Inflammatory macrophage (primary cell): ENCODE data around the gene ARHGAP10.
A peak's percentile ranks its signal among the peaks of the same experiment; 100 is the strongest.
"Not testable (repeated sequence)": the region's sequence is repeated elsewhere in the genome, so short reads cannot be mapped to it uniquely, and the experiment has no call there.

Source experiments
- DNase-seq, 2 donors: peaks; one replicate each; pipeline ENCODE4 v3.0.0-alpha.2; 2020 to 2022

Gene ARHGAP10

DNA sequence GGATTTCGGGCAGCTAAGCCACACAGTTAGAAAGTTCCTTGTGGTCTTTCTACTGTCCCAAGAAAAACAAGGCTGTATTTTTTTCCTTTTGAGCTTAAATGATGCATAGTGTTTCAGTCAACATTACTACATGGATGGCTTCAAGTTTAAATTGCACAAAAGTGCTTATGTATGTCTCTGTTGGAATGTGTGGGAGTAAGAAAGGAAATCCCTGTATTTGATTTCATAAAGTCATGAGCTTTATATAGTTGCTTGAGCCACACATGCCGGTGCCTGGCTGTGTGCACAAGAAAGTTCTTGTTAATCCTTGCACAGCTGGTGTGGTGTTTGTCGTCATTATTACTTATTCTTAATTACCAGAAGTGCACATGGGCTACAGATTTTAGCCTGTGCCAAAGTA lies 262.2 kb downstream of the ARHGAP10 start:
- peak; percentile 76 to 80 for DNase-seq

DNA sequence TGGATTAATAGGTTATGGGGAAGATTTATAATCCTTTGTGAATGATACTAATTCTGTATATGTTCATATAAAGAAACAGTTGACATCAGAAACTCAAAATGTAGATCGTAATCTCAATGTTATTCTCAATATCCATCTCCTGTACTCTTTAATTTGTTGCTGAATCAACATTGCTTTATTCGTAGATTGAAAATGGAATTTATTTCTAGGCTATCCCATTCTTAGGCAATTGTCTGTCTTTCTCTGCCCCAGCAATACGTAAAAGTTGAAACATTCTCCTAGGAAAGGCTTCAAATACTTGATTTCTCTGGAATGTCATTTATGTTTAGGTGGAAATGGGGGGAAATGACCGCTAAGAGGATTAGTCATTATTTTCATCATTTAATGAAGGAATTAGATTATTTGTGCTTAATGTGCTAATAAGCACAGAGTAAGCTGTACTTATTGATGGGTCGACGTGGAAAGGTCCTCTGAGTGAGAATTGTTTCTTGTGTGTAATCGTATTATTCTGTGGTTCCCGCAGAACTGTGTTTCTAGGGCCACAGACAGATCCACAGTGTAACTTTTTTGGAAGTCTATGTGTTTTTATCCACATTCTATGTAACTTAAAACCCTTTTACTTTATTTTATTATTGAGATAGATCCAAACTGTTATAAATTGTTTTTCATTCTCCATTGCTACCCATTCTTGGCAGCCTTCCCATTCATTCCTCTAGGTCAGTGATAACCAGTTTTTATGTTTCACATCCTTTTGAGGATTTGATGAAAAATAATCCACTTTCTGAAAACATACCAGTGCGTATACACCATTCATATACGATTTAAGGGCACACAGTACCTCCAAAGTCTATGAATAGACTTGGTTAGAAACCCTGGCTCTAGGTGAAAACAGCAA lies 262.9 kb downstream of the ARHGAP10 start:
- no peak for DNase-seq

GRCh38 chr4:147996859-147997258 lies 265.0 kb downstream of the ARHGAP10 start:
- no peak for DNase-seq

DNA sequence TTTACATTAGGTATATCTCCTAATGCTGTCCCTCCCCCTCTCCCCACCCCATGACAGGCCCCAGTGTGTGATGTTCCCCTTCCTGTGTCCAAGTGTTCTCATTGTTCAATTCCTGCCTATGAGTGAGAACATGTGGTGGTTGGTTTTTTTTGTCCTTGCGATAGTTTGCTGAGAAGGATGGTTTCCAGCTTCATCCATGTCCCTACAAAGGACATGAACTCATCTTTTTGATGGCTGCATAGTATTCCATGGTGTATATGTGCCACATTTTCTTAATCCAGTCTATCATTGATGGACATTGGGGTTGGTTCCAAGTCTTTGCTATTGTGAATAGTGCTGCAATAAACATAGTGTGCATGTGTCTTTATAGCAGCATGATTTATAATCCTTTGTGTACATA lies 268.1 kb downstream of the ARHGAP10 start:
- DNase-seq: not testable (repeated sequence)

GRCh38 chr4:148004228-148004857 lies 272.5 kb downstream of the ARHGAP10 start:
- peak; percentile 35 to 41 for DNase-seq

GRCh38 chr4:148006001-148006400 lies 274.1 kb downstream of the ARHGAP10 start:
- DNase-seq: no peak

DNA sequence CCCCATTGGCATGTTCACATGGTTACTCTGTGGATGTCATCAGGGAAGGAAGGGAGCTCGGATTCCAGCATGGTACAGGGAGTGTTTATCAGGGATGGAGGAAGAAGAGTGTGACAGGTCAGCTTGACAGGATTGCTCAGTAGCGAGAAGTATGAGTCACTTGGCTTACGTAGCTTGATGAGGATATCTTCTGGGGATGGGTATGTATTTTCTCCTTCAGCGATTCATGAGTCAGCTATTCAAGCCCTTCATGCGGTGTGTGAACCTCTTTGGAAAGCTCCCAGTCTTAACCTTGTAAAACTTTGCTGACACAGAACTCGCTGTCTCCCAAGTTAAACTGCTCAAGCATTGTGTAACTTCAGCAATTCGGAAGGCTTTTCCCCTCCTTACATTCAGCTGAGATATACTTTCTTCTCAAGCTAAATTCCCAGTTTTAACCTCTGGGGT lies 275.4 kb downstream of the ARHGAP10 start:
- peak; percentile 58 to 71 for DNase-seq

- DNase-seq: peak; percentile 90 to 91
These were observed 275.9 kb downstream of the ARHGAP10 start for GRCh38 chr4:148007792-148008191.

DNA sequence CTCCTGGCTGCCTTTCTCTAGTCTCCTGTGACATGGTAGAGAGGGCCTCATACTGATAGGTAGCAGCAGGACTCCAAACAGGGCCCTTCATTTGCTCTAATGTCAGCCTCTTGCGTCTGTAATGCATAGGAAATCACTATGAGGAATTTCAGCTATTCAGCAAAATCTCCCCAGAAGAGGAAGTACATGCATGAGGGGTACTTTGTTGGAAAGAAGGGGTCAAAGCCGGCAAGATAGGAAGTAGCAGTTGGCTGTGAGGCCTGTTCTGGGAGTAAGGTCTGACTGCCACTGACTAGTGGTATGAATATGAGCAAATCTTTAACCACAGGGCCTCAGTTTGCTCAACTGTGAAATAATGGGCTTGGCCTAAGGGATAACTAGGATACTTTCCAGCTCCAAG lies 283.2 kb downstream of the ARHGAP10 start:
- DNase-seq: peak; percentile 51 to 67

- DNase-seq: no peak
These were observed 283.6 kb downstream of the ARHGAP10 start for GRCh38 chr4:148015468-148015867.

DNA sequence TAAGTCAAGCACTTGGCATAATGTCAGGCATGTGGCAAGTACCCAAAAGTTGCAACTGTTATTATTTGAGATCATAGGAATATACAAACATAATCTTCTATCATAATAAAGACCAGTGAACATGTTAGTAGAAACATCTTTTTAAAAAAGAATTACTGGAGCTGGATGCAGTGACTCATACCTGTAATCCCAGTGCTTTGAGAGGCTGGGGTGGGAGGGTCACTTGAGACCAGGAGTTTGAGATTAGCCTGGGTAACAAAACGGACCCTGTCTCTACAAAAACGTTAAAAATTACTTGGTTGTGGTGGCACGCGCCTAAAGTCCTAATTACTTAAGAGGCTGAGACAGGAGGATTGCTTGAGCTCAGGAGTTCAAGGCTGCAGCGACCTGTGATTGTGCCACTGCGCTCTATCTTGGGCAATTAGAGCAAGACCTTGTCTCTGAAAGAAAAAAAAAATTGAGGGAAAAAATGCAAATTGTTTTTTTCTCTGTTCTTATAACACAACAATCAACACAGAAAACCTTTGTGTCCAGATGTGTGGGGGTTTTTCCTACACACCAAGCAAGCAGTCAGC lies 284.3 kb downstream of the ARHGAP10 start:
- no peak for DNase-seq

- DNase-seq: no peak
These were observed 285.9 kb downstream of the ARHGAP10 start for GRCh38 chr4:148017801-148018200.

- DNase-seq: no peak
These were observed 289.8 kb downstream of the ARHGAP10 start for GRCh38 chr4:148021686-148022085.

- DNase-seq: no peak
These were observed 291.1 kb downstream of the ARHGAP10 start for GRCh38 chr4:148022975-148023374.

- DNase-seq: no peak
These were observed 291.8 kb downstream of the ARHGAP10 start for GRCh38 chr4:148023512-148024181.

- no peak for DNase-seq
These were observed 294.1 kb downstream of the ARHGAP10 start for GRCh38 chr4:148025981-148026380.

- DNase-seq: no peak
These were observed 295.3 kb downstream of the ARHGAP10 start for GRCh38 chr4:148027201-148027600.

DNA sequence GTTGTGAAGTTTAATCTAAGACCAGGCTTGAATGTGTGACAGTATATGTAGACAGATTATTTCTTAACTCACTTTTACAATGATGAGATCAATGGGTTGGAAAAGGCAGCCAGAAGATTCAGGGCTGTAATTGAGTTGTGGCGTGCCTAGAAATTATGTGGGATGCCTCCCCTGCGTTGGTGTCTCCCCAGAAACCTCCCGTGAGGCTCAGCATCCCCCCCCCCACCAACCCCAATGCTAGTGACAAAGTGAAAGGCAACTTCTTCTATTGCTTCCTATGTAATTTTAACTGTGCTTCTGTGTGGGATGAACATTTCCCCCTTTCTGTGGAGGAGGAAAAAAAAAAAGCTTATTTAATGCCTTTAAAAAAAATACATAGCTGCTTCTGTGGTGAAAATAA lies 297.9 kb downstream of the ARHGAP10 start:
- DNase-seq: peak; percentile 30 to 41

GRCh38 chr4:148030193-148030873 lies 298.4 kb downstream of the ARHGAP10 start:
- peak; percentile 25 to 39 for DNase-seq

GRCh38 chr4:148034813-148035212 lies 302.9 kb downstream of the ARHGAP10 start:
- DNase-seq: no peak

- DNase-seq: no peak
These were observed 309.9 kb downstream of the ARHGAP10 start for GRCh38 chr4:148041606-148042329.
